IMR-90 (cell line): ENCODE measurements around the gene VASN.

Experiments
- BHLHE40 ChIP-seq: fragments of 150-350 bp; IDR thresholded peaks from 2 replicates; pipeline ENCODE4 v1.6.1; 2016; ENCODE audit warnings: mild to moderate bottlenecking, low read depth, low read length
- CHD1 ChIP-seq: IDR thresholded peaks from 2 replicates; pipeline ENCODE4 v1.6.1; 2012; ENCODE audit warnings: low read depth, low read length, improper control_type of control experiment
- CTCF ChIP-seq: conservative IDR thresholded peaks from 2 replicates; pipeline ENCODE4 v1.5.1; 2012; ENCODE audit warnings: mild to moderate bottlenecking, low read depth, low read length, improper control_type of control experiment
- ELK1 ChIP-seq: fragments of 150-350 bp; IDR thresholded peaks from 2 replicates; pipeline ENCODE4 v1.6.1; 2016; ENCODE audit warnings: low read depth, mild to moderate bottlenecking, low read length, moderate library complexity, borderline replicate concordance
- FOS ChIP-seq: fragments of 150-350 bp; IDR thresholded peaks from 2 replicates; pipeline ENCODE4 v1.6.1; 2016; ENCODE audit warnings: low read depth, low read length
- MAFK ChIP-seq: IDR thresholded peaks from 2 replicates; pipeline ENCODE4 v1.6.1; 2012; ENCODE audit warnings: low read depth, low read length, improper control_type of control experiment
- POLR2A ChIP-seq: IDR thresholded peaks from 2 replicates; pipeline ENCODE4 v1.6.1; 2012; ENCODE audit warnings: mild to moderate bottlenecking, low read depth, low read length
- RAD21 ChIP-seq: IDR thresholded peaks from 2 replicates; pipeline ENCODE4 v1.6.1; 2012; ENCODE audit warnings: low read length, improper control_type of control experiment
- RCOR1 ChIP-seq: IDR thresholded peaks from 2 replicates; pipeline ENCODE4 v1.6.1; 2012; ENCODE audit warnings: mild to moderate bottlenecking, low read length, improper control_type of control experiment; ENCODE audit not compliant: insufficient replicate concordance
- RFX5 ChIP-seq: IDR thresholded peaks from 2 replicates; pipeline ENCODE4 v1.8.0; 2012; ENCODE audit warnings: low read depth, mild to moderate bottlenecking, low read length, moderate library complexity
- SMC3 ChIP-seq: fragments of 150-350 bp; IDR thresholded peaks from 2 replicates; pipeline ENCODE4 v1.6.1; 2016; ENCODE audit warnings: low read depth, mild to moderate bottlenecking, antibody characterized with exemption, low read length, moderate library complexity

GRCh38 chr16:4404247-4404966 is 32.8 kb downstream of the VASN start:
- TF ChIP-seq CTCF, result peak; percentile 66
- no peak for TF ChIP-seq POLR2A
- TF ChIP-seq RCOR1, result no peak
- TF ChIP-seq CHD1, result no peak
- TF ChIP-seq RFX5, result no peak
- peak; percentile 23; the same call in 1 of the 2 replicates for TF ChIP-seq SMC3
- no peak for TF ChIP-seq BHLHE40
- no peak for TF ChIP-seq ELK1
- peak; percentile 49 for TF ChIP-seq RAD21
- no peak for TF ChIP-seq FOS
- TF ChIP-seq MAFK, result no peak
